ENCODE measurements around the gene RECQL5. TPM values are rescaled to one million over a fixed set of nuclear protein-coding genes. Genes with fewer than 3 reads are reported as not detected.

The RECQL5 gene
- total RNA-seq, 1 experiment from 2014 or later: 40.0 TPM

- TF ChIP-seq, protein P1, sequence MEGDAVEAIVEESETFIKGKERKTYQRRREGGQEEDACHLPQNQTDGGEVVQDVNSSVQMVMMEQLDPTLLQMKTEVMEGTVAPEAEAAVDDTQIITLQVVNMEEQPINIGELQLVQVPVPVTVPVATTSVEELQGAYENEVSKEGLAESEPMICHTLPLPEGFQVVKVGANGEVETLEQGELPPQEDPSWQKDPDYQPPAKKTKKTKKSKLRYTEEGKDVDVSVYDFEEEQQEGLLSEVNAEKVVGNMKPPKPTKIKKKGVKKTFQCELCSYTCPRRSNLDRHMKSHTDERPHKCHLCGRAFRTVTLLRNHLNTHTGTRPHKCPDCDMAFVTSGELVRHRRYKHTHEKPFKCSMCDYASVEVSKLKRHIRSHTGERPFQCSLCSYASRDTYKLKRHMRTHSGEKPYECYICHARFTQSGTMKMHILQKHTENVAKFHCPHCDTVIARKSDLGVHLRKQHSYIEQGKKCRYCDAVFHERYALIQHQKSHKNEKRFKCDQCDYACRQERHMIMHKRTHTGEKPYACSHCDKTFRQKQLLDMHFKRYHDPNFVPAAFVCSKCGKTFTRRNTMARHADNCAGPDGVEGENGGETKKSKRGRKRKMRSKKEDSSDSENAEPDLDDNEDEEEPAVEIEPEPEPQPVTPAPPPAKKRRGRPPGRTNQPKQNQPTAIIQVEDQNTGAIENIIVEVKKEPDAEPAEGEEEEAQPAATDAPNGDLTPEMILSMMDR (conservative IDR thresholded peaks at IDR 0.05): no peak
- Histone ChIP-seq H3K27me3 (ENCODE audit: insufficient read depth, low read length) (no peaks in the 10 kb centered on the region), H3K27ac (ENCODE audit: insufficient read length, low read depth, low read length) (no peak overlapping the region), H2AK5ac (ENCODE audit: insufficient read length, low read length) (no peak overlapping the region), H3K79me1 (ENCODE audit: insufficient read depth, low read depth, low read length, poor library complexity, severe bottlenecking) (no peaks in the 10 kb centered on the region), H2AFZ (ENCODE audit: low read length) (no peak overlapping the region), H3K23ac (ENCODE audit: insufficient read length, low read depth, low read length) (no peak overlapping the region), H3K79me2 (ENCODE audit: insufficient read depth, low read length) (no peaks in the 10 kb centered on the region), H4K8ac (replicated peaks; ENCODE audit: insufficient read length, low read depth, low read length) (no peak overlapping the region), H2BK20ac (ENCODE audit: low read depth, low read length, poor library complexity, severe bottlenecking) (no peak overlapping the region), H2BK120ac (ENCODE audit: low read depth, low read length, poor library complexity, severe bottlenecking) (no peak overlapping the region), H4K20me1 (ENCODE audit: control insufficient read depth, insufficient read depth, insufficient read length) (no peaks in the 10 kb centered on the region), H3K23me2 (ENCODE audit: insufficient read length, low read depth, low read length, poor library complexity, severe bottlenecking) (no peaks in the 10 kb centered on the region), H3K56ac (ENCODE audit: insufficient read length, low read depth, low read length) (no peak overlapping the region), H2BK12ac (ENCODE audit: insufficient read length, low read depth, low read length) (no peak overlapping the region), H4K91ac (ENCODE audit: insufficient read length, low read depth, low read length) (no peak overlapping the region), H4K5ac (ENCODE audit: insufficient read length, low read depth, low read length) (no peak overlapping the region), H3K4me1 (ENCODE audit: insufficient read depth, low read length) (no peaks in the 10 kb centered on the region), H3K4me2 (ENCODE audit: insufficient read depth, insufficient read length, low read length) (no peak overlapping the region), H3T11ph (ENCODE audit: low read length) (no peak overlapping the region), H3K4ac (ENCODE audit: low read depth, low read length) (no peak overlapping the region), H3K18ac (ENCODE audit: insufficient read length, low read depth, low read length) (no peak overlapping the region), H3K14ac (ENCODE audit: insufficient read depth, low read length) (no peak overlapping the region), H2BK15ac (ENCODE audit: low read depth, low read length) (no peak overlapping the region), H2BK5ac (ENCODE audit: insufficient read length, low read length) (no peak overlapping the region), H3K9me3 (ENCODE audit: control insufficient read depth, low read depth, low read length) (no peaks in the 10 kb centered on the region), H3K9ac (ENCODE audit: extremely low read depth, insufficient read length, low read length) (no peak overlapping the region)
- no peak overlapping the region for H3K27ac Mint-ChIP-seq
- H3K4me3 Mint-ChIP-seq: no peak overlapping the region
- H3K4me1 Mint-ChIP-seq: no peaks in the 10 kb centered on the region
- WGBS (ENCODE audit: extremely low coverage, insufficient read length, low lambda C conversion rate): no CpG with 5 or more reads among the region's 3 CpGs
- H3K9me3 Mint-ChIP-seq: no peaks in the 10 kb centered on the region
- H3K36me3 Mint-ChIP-seq (ENCODE audit: insufficient read depth in 1 of 3, low read depth in 3 of 3): peaks cover 3 to 57% (median 40%) of the 10 kb centered on the region in 3 experiments; a peak in 6 of 7 replicates
- DNase-seq: no peak
- no peaks in the 10 kb centered on the region for H3K27me3 Mint-ChIP-seq (ENCODE audit: low read depth)
These were observed 9.5 kb upstream of the RECQL5 start for GRCh38 chr17:75676461-75676860.

All from H9 (cell line).